Activated CD4-positive, alpha-beta T cell treated with anti-CD3 and anti-CD28 coated beads, Interleukin-2, amount 50 U/mL, for 4 hours (primary cell): ENCODE measurements around the gene GSG1.
"Not testable (repeated sequence)": the region's sequence is repeated elsewhere in the genome, so short reads cannot be mapped to it uniquely, and the experiment has no call there.

Source experiments
- DNase-seq, 2 experiments: peaks; one replicate each; pipeline ENCODE4 v3.0.0-alpha.2; 2020

The GSG1 gene

DNA sequence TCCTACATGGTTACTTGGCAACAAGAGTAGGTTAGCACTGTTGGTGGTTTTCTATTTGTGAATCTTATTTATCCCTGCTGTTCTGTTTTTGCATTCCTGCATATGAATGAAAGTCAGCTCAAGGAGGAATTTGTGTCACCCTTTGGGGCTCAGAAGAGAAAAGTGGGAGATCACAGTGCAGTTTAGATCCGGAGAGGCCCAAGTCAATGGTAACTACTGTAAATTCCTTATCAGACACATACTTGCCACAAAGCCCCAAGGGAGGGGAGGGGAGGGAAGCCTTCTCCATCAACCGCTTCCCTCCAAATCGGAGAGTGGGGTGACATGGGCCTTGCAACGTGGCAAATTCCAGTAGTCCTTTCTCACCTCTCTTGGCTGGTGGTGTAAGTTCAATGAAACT, 15.0 kb downstream of the GSG1 start:
- DNase-seq = no peak

DNA sequence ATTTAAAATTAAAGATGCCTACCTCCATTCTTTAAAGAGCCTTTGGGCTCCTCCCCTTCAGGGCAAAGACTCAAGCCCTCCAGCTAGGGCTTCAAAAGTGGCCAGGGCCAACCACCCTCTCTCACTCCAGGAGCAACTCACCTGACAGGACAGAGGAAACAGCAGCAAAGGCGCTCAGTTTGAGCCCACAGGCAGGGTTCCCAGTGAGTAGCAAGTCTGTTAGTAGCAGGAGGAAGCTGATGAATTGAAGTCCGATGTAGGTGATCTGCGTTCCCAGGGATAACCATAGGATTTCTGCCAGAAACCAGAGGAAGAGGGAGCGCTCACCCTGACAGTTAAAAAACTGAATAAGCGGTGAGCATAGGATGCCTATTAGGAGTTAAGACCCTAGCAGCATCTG, 15.7 kb downstream of the GSG1 start:
- no peak for DNase-seq

DNA sequence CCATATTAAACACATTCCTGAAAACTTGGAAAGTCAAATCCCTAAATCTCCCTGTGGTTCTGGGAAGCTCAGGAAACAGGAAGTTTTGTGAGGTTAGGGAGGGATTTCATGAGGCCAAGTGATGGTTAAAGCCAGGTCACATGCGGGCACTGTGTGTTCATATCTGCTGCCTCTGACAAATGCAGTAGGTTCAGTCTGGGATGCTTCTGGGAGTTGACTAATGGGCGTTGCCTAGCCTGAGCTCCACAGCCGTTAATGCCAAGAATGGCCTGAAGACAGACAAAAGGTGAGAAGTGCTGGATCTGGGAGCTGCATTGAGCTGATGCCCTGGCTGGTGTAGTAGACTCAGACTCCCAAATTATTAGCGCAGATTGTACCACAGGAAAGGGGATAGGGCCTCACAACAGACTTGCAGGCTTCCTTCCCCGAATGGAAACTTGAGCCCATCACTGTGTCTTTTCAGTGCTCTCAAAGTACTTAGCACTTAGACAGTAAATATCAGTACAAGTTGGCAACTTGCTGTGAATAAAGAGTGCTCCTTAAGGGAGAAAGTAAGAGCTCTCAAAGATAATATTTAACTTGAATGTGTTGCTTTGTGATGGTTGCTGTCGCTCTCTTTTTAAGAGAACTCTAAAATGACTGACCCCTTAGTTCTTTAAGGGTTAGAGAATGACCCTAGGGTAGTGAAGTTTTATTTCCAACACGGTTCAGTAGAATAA, 17.3 kb downstream of the GSG1 start:
- DNase-seq = no peak

DNA sequence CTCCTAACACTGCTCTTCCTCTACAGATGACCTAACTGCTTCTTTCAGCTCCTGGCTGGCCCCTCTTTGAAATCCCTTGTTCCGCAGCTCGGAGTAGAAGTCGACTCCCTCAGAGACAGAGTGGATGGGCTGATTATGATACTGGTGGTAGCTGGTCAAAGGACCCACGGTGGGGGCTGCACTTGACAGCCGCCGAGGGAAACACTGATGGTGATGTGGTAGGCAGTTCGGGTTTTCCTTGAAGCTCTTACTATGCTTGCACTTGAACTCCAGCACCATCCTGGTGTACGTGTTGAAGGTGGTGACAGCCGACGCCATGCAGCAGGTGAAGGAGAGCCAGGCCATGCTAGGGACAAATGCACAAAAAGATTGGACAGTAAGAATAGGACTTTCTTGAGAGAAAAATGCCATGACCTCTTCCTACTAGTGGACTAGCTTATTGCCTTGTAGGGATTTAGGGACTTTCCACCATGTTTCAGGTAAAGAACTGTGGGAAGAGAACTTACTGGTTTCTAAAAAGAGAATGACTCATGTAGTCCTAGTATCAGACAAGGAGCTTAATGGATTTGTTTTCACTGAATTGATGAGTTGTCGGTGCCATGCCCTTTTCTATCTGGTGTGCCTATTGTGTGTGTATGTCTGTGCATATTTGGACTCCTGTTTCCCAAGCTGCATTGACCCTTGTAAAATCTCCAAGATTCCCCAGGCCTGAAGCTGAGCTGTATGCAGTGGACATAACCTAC, 18.4 kb downstream of the GSG1 start:
- no peak for DNase-seq

GRCh38 chr12:13083638-13084037, 19.8 kb downstream of the GSG1 start:
- DNase-seq = not testable (repeated sequence)

DNA sequence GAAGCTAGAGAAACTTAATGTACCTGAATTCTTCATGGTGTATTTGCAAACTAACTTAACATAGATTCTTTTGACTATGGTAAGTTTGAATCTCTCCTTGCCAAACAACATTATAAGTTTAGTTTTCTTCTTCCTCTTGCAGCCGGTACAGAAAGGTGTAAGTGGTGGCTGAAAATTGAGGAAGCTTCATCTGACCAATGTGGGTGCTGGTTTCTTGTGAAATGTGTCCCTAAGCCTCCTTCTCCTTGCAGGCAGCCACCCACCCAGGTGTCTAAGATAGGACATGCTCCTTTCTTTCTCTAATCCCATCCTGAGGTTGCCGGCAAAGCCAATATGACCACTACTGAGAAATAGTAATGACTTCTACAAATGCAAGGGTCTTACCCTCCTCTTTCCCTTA, 20.6 kb downstream of the GSG1 start:
- no peak for DNase-seq

DNA sequence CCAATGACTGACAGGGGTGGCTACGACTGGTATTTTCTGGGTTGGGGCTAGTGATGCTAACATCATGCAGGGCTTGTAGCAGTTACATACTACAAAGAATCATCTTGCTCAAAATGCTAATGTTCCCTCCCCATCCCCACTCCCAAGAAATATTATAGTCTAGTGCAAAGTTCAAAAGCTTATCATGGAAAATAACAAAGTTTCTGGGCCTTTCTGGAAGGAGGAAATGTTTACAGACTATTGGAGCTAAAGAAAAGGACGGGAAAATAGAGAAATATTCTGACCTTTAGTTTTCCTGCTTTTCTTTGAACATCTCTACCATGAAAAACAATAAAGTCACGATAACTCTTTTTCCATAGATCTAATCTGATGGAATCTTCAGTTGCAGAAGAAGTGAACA, 23.2 kb downstream of the GSG1 start:
- DNase-seq = no peak

- DNase-seq = no peak
Measured at GRCh38 chr12:13079440-13079906, 24.0 kb downstream of the GSG1 start.

DNA sequence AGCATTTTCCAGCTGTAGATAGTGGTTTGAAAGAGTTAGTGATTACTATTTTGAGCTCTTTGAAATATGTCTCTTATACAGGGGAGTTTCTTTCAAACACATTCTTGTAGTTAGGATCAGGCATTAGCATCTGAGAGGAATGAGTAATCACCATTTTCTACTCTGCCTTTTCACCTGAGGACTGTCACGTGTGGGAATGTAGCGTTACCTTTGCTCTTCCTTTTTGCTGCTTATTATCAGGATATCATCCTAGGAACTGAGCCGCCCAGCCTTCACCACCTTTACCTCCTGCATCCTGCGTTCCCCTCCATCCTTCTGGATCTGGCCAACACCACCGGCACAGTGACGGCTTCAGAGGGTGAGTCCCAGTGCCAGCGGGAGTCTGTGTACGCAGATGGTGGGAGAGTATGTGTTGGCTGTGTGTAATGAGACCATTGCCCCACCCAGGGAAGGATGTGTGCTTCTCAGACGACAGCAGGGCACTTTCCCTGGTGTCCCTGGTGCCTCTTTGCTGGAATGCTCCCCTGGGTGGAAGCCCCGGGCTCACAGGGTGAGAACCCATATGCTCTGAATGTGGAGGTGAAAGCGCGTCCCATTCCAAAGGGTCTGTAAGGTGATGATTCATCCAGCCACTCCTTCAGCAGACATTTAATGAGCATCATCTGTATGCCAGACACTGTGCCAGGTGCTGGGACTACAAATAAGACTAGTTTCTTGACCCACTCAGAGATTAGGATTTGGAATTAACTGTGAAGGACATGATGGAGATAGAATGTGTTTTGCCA, 27.5 kb downstream of the GSG1 start:
- DNase-seq = no peak

- no peak for DNase-seq
Measured at GRCh38 chr12:13075118-13075480, 28.4 kb downstream of the GSG1 start.

DNA sequence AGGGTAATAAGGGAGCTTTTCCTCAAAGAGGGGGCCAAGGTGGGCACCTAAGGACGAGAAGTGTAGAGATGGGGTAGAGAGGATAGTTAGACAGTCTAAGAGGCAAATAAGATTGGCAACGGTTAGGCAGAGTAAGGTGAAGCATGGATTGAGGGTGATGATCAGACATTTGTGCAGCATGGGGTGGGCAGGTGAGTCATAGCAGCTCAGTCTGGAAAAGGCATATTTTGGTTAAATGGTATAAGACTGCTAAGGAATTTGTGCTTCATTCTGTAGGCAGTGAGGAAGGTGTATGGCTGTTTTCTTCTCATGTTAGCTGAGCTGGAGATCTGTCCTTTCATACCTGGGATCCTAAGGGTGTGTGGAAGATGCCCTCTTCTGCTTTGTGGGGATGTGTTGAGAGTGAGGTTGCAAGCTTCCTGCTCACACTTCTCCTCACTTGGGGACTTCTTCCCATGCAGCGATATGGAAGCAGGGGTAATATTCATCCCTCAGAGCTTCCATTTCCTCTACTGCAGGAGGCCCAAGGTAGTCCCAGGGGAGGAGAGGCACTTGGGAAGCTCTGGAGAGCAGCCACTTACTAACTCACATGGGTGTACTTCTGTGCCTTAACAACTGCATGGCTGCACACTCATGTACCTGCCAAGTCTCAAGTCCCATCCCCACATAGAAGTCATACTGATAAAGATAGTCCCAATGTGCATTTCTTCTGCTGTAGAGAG, 28.9 kb downstream of the GSG1 start:
- no peak for DNase-seq

DNA sequence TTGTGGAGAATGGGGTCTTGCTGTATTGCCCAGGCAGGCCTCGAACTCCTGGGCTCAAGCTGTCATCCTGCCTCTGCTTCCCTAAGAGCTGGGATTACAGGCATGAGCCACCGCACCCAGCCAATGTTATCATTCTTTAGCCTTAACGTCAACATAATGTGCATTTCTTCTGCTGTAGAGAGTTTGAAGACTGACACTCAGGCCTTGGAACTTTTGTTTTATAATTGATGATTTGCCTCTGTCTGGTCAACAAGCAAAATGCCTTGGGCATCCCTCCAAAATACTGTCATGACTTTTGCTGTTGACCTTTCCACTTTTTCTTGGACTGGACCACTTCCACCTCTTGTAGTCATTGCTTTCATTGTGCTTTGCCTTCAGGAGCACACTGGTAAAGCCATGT, 30.3 kb downstream of the GSG1 start:
- no peak for DNase-seq

DNA sequence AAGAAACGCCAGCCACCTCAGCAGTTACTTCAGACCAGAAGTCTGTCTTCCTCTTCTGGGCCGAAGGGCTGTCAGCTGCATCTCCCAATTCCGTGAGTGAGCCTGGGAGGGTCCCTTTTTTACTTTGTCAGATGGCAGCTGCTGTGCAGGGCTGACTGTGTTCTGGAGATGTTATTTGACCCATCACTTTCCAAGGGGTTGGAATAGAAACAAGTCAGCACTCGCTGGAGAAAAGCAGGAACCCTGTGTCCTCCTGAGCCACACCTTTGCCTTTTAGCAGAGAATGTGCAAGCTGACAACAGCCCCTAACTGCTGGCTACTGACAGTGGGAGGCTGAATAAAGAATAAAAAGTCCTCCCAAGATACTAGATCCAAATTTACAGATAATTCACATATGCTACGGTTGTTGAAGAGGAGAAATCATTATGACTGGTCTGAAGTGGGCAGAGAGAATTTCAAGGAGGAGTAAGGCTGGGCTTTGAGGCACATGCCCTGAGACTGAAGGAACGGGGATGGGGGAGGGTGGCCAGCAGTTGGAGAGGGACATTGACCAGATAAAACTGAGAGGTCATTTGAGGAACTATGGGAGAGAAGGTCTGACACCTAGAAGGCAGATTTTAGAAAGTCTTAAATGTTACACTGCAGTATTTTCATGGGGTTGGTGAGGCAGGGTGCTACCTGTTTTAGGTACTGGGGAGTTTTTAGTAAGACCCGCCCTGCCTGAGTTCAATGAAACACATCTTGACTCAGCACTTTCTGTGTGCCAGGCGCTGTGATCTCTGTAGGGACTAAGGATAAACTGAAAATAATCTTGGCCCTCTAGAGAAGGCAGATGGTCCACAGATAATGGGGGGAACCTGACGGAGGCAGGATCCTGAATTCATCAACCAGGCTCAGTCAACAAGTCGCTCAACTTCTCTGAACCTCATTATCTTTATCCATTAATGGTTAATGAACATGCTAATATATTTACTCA, 31.9 kb downstream of the GSG1 start:
- no peak for DNase-seq

DNA sequence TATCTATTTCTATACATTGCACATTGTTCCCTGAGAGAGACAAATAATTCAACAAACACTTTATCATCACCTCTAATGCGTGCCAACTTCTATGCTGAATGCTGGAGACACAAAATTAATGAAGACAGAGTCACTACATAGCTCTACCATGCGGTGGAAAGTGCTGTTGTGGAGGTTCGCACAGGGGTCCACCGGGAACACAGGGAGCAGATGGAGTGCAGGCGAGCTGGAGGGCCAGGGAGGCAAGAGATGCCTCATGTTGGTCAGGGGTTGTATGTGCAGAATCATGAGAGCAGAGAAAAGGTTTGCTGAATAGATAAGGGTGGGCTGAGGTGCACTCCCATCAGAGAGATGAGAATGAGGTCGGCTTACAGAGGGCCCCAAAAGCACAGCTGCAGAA, 34.1 kb downstream of the GSG1 start:
- DNase-seq = no peak

DNA sequence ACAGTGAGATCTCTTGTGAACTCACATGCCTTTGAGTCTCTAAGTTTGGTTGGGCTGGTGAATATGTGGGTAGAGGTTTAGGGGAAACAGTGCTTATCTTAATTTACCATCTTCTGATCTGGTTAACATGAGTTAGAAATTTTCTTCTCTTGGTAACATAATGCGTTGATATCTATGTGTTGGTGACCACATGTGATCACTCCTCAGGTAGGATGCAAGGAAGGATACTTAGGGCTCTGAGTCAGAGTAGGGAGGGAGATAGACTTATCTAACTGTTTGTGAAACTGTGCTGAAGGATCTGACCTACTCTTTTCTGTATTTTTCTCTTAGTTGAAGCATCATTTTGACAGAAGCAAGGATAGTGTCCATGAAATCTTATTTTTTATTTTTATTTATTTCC, 36.1 kb downstream of the GSG1 start:
- no peak for DNase-seq

GRCh38 chr12:13066459-13066858, 37.0 kb downstream of the GSG1 start:
- no peak for DNase-seq

- DNase-seq = no peak
Measured at GRCh38 chr12:13066014-13066413, 37.5 kb downstream of the GSG1 start.

- DNase-seq = no peak
Measured at GRCh38 chr12:13062669-13063068, 40.8 kb downstream of the GSG1 start.

GRCh38 chr12:13061377-13061776, 42.1 kb downstream of the GSG1 start:
- no peak for DNase-seq

DNA sequence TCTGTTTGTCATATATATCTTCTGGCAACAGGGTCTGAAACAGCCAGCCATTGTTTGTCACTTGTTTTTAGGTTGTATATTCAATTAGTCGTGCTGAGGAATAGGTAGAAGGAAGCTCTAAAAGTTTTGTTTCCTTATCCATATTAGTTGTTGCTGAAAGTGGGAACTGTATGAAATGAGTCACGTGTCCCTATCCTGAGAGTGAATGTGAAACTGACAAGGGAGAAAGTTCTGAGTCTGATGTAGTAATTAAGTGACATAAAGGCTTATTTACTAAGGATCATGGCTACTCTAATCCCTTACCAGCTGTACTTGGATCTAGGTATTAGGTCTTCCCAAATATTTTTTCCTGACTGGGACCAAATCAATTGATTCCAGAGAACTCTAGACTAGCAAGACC, 42.9 kb downstream of the GSG1 start:
- no peak for DNase-seq

- DNase-seq = not testable (repeated sequence)
Measured at GRCh38 chr12:13053617-13054016, 49.9 kb downstream of the GSG1 start.

DNA sequence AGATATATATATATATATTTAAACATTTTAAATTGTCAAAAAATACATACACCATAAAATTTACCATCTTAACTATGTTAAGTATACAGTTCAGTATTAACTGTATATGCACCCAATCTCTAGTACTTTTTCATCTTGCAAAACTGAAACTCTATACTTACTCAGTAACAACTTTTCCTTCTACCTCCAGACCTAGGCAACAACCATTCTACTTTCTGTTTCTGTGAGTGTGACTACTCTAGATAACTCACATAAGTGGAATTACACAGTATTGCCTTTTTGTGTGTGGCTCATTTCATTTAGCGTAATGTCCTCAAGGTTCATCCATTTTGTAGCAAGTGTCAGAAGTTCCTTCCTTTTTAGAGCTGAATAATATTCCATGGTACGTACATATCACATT, 51.0 kb downstream of the GSG1 start:
- no peak for DNase-seq
